Measurements from ENCODE around the gene CSK.
"Not testable (repeated sequence)": the region's sequence is repeated elsewhere in the genome, so short reads cannot be mapped to it uniquely, and the experiment has no call there.

CSK gene

GRCh38 chr15:74781431-74782258 is at the start of gene CSK:
Gene CSK, plus strand, starts transcription at chr15:74782080. Its CDS starts 16,218 bp downstream, at chr15:74798298.
- DNase-seq, result peak; percentile 60

GRCh38 chr15:74732846-74733245 is 49.0 kb upstream of the CSK start:
- DNase-seq, result no peak

- DNase-seq, result no peak
Observed at GRCh38 chr15:74733269-74733668, 48.6 kb upstream of the CSK start.

- no peak for DNase-seq
Observed at GRCh38 chr15:74735305-74735704, 46.6 kb upstream of the CSK start.

GRCh38 chr15:74738239-74738638 is 43.6 kb upstream of the CSK start:
- not testable (repeated sequence) for DNase-seq

GRCh38 chr15:74742422-74742821 is 39.5 kb upstream of the CSK start:
- no peak for DNase-seq

GRCh38 chr15:74746389-74746788 is 35.5 kb upstream of the CSK start:
- no peak for DNase-seq

- DNase-seq, result no peak
Observed at GRCh38 chr15:74748322-74748946, 33.4 kb upstream of the CSK start, which contains the start of gene CYP1A2. Gene CYP1A2, plus strand, starts transcription at chr15:74748845. Its CDS starts 894 bp downstream, at chr15:74749739.

- no peak for DNase-seq
Observed at GRCh38 chr15:74749832-74750231, 32.0 kb upstream of the CSK start.

GRCh38 chr15:74750751-74751150 is 31.1 kb upstream of the CSK start:
- DNase-seq, result no peak

- DNase-seq, result no peak
Observed at GRCh38 chr15:74752011-74752410, 29.9 kb upstream of the CSK start.

GRCh38 chr15:74752531-74752930 is 29.3 kb upstream of the CSK start:
- DNase-seq, result peak; percentile 72

- DNase-seq, result no peak
Observed at GRCh38 chr15:74754593-74755215, 27.2 kb upstream of the CSK start.

- no peak for DNase-seq
Observed at GRCh38 chr15:74758736-74759135, 23.1 kb upstream of the CSK start.

GRCh38 chr15:74762791-74763150 is 19.1 kb upstream of the CSK start:
- DNase-seq, result no peak

GRCh38 chr15:74763416-74763815 is 18.5 kb upstream of the CSK start:
- DNase-seq, result no peak

GRCh38 chr15:74767167-74768098 is 14.4 kb upstream of the CSK start:
- DNase-seq, result no peak

GRCh38 chr15:74768099-74768770 is 13.6 kb upstream of the CSK start:
- DNase-seq, result no peak

GRCh38 chr15:74768771-74769342 is 13.0 kb upstream of the CSK start:
- peak; percentile 53 for DNase-seq

GRCh38 chr15:74769463-74770025 is 12.3 kb upstream of the CSK start:
- no peak for DNase-seq

GRCh38 chr15:74770211-74770903 is 11.5 kb upstream of the CSK start:
- DNase-seq, result no peak

Measured in fibroblast of upper back skin (primary cell).